WTC11 (cell line): ENCODE results near the gene ANKRD50.

Source experiments
- SMAD3 ChIP-seq: sonication (generic); formaldehyde crosslinking; IDR thresholded peaks from 2 replicates; pipeline ENCODE4 v1.8.0; 2022; ENCODE audit warnings: missing genetic modification reagents, mild to moderate bottlenecking, borderline replicate concordance
- ZNF232 ChIP-seq: sonication (generic); formaldehyde crosslinking; IDR thresholded peaks from 2 replicates; pipeline ENCODE4 v1.8.0; 2022; ENCODE audit warnings: mild to moderate bottlenecking, missing genetic modification reagents
- ZNF423 ChIP-seq: fragments of 250-450 bp; sonication (Bioruptor Pico); IDR thresholded peaks from 2 replicates; pipeline ENCODE4 v2.1.2; 2022; ENCODE audit warnings: mild to moderate bottlenecking, moderate library complexity
- TF ChIP-seq, protein P1 (sequence below): sonication (generic); formaldehyde crosslinking; IDR thresholded peaks from 2 replicates; pipeline ENCODE4 v1.8.0; 2023; ENCODE audit warnings: mild to moderate bottlenecking, missing genetic modification reagents
- TF ChIP-seq, protein P2 (sequence below): sonication (generic); formaldehyde crosslinking; IDR thresholded peaks from 2 replicates; pipeline ENCODE4 v1.8.1; 2022; ENCODE audit warnings: mild to moderate bottlenecking, moderate library complexity, missing genetic modification reagents

DNA sequence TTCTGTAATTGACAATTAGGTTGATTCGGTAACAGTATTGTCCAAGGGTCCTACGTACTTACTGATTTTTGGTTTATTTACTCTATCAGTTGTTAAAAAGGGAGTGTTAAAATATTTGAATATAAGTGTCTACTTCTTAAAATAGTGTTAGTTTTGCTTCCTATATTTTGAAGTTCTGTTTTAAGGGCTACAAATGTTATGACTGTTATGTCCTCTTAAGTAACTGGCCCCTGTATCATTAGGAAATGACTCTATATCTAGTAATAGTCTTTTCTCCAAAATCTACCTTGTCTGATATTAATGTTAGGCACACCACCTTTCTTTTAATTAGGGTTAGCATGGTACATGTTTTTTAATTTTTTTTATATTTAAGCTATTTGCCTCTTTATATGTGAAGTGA, 30.1 kb downstream of the ANKRD50 start:
- TF ChIP-seq, protein P1, sequence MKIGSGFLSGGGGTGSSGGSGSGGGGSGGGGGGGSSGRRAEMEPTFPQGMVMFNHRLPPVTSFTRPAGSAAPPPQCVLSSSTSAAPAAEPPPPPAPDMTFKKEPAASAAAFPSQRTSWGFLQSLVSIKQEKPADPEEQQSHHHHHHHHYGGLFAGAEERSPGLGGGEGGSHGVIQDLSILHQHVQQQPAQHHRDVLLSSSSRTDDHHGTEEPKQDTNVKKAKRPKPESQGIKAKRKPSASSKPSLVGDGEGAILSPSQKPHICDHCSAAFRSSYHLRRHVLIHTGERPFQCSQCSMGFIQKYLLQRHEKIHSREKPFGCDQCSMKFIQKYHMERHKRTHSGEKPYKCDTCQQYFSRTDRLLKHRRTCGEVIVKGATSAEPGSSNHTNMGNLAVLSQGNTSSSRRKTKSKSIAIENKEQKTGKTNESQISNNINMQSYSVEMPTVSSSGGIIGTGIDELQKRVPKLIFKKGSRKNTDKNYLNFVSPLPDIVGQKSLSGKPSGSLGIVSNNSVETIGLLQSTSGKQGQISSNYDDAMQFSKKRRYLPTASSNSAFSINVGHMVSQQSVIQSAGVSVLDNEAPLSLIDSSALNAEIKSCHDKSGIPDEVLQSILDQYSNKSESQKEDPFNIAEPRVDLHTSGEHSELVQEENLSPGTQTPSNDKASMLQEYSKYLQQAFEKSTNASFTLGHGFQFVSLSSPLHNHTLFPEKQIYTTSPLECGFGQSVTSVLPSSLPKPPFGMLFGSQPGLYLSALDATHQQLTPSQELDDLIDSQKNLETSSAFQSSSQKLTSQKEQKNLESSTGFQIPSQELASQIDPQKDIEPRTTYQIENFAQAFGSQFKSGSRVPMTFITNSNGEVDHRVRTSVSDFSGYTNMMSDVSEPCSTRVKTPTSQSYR (CRISPR knock-in tag), result no peak
- no peak for TF ChIP-seq ZNF232 (CRISPR knock-in tag)
- TF ChIP-seq SMAD3, result no peak
- TF ChIP-seq, protein P2, sequence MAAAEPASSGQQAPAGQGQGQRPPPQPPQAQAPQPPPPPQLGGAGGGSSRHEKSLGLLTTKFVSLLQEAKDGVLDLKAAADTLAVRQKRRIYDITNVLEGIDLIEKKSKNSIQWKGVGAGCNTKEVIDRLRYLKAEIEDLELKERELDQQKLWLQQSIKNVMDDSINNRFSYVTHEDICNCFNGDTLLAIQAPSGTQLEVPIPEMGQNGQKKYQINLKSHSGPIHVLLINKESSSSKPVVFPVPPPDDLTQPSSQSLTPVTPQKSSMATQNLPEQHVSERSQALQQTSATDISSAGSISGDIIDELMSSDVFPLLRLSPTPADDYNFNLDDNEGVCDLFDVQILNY (CRISPR knock-in tag), result no peak
- no peak for TF ChIP-seq ZNF423 (CRISPR knock-in tag)
